GM23338 (cell line): Measurements from ENCODE around the gene ENTPD8. TPM values are rescaled to one million over a fixed set of nuclear protein-coding genes. Genes with fewer than 3 reads are reported as not detected.

Source experiments
- ATAC-seq: fragments of 200-7000 bp; cut with Tn5 transposase; 3 replicates; pipeline ENCODE4 v1.9.1; 2020
- DNase-seq: peaks from one replicate; pipeline ENCODE4 v3.0.0-alpha.2; 2015; ENCODE audit warnings: low spot score
- H2AFZ ChIP-seq: fragments of 200-600 bp; sonication (generic); 2 replicates; pipeline ENCODE4 v1.8.0; 2016; ENCODE audit warnings: antibody characterized with exemption, mild to moderate bottlenecking, moderate library complexity
- H3F3A ChIP-seq: fragments of 200-600 bp; sonication (generic); replicated peaks from 2 replicates; pipeline ENCODE4 v1.8.0; 2017; ENCODE audit warnings: antibody characterized with exemption, mixed run types, low read depth
- H3K27ac ChIP-seq: fragments of 200-600 bp; sonication (generic); 2 replicates; pipeline ENCODE4 v1.6.1; 2016; ENCODE audit warnings: low read depth
- H3K27me3 ChIP-seq: fragments of 200-600 bp; sonication (generic); 2 replicates; pipeline ENCODE4 v1.8.0; 2016; ENCODE audit warnings: mild to moderate bottlenecking, mixed run types, moderate library complexity; ENCODE audit not compliant: insufficient read depth
- H3K36me3 ChIP-seq: fragments of 200-600 bp; sonication (generic); 2 replicates; pipeline ENCODE4 v1.8.0; 2016; ENCODE audit warnings: mild to moderate bottlenecking; ENCODE audit not compliant: insufficient read depth
- H3K4me1 ChIP-seq: fragments of 200-600 bp; sonication (generic); 2 replicates; pipeline ENCODE4 v1.8.0; 2016; ENCODE audit warnings: mild to moderate bottlenecking, moderate library complexity; ENCODE audit not compliant: insufficient read depth
- H3K4me2 ChIP-seq: fragments of 200-600 bp; sonication (generic); 2 replicates; pipeline ENCODE4 v1.7.1; 2017; ENCODE audit warnings: mixed run types
- H3K4me3 ChIP-seq: fragments of 200-600 bp; sonication (generic); 2 replicates; pipeline ENCODE4 v1.6.1; 2016; ENCODE audit warnings: mixed run types
- H3K79me2 ChIP-seq: fragments of 200-600 bp; sonication (generic); replicated peaks from 2 replicates; pipeline ENCODE4 v1.8.0; 2017; ENCODE audit warnings: mild to moderate bottlenecking; ENCODE audit not compliant: insufficient read depth
- H3K9me2 ChIP-seq: fragments of 200-600 bp; sonication (generic); 2 replicates; pipeline ENCODE4 v1.8.0; 2017; ENCODE audit not compliant: insufficient read depth
- H4K20me1 ChIP-seq: fragments of 200-600 bp; sonication (generic); replicated peaks from 2 replicates; pipeline ENCODE4 v1.8.0; 2017; ENCODE audit warnings: mild to moderate bottlenecking; ENCODE audit not compliant: insufficient read depth
- H3K27ac Mint-ChIP-seq: 2 replicates; pipeline ENCODE4 v1.8.0; 2020; ENCODE audit warnings: inconsistent platforms, mild to moderate bottlenecking, moderate library complexity, mixed read lengths
- H3K27me3 Mint-ChIP-seq: 3 replicates; pipeline ENCODE4 v1.8.0; 2022; ENCODE audit warnings: low read depth, mild to moderate bottlenecking, moderate library complexity, mixed read lengths, inconsistent platforms; ENCODE audit not compliant: insufficient read depth, poor library complexity
- H3K36me3 Mint-ChIP-seq: 3 replicates; pipeline ENCODE4 v1.8.0; 2021; ENCODE audit warnings: low read depth, mild to moderate bottlenecking, inconsistent platforms, moderate library complexity, mixed read lengths
- H3K4me1 Mint-ChIP-seq: 3 replicates; pipeline ENCODE4 v1.8.0; 2020; ENCODE audit warnings: mild to moderate bottlenecking, inconsistent platforms, mixed read lengths
- H3K4me3 Mint-ChIP-seq: 3 replicates; pipeline ENCODE4 v1.8.0; 2021; ENCODE audit warnings: moderate library complexity, mild to moderate bottlenecking, inconsistent platforms, mixed read lengths
- H3K9me3 Mint-ChIP-seq: 3 replicates; pipeline ENCODE4 v1.8.0; 2020; ENCODE audit warnings: moderate library complexity, mild to moderate bottlenecking, inconsistent platforms, mixed read lengths
- CREB1 ChIP-seq: fragments of 250-450 bp; sonication (Bioruptor Pico); IDR thresholded peaks from 2 replicates; pipeline ENCODE4 v1.5.0; 2020; ENCODE audit warnings: low read depth, mild to moderate bottlenecking, moderate library complexity
- CTCF ChIP-seq, 2 experiments: fragments of 200-600 bp in 1 of 2; sonication (generic) in 1 of 2; conservative IDR thresholded peaks; 2 replicates each; pipeline versions ENCODE4 v1.5.1 to v1.6.1; 2016 to 2017; ENCODE audit warnings: antibody characterized with exemption in 2 of 2, low read depth in 2 of 2, mild to moderate bottlenecking in 2 of 2, moderate library complexity in 1 of 2
- EZH2 ChIP-seq: fragments of 200-600 bp; sonication (generic); IDR thresholded peaks from one replicate; pipeline ENCODE4 v1.8.0; 2017; ENCODE audit warnings: antibody characterized with exemption, mild to moderate bottlenecking, low read depth; ENCODE audit not compliant: unreplicated experiment
- JUNB ChIP-seq: IDR thresholded peaks from one replicate; pipeline ENCODE4 v1.6.1; 2016; ENCODE audit warnings: antibody characterized with exemption; ENCODE audit not compliant: unreplicated experiment
- STAT1 ChIP-seq: IDR thresholded peaks from one replicate; pipeline ENCODE4 v1.6.1; 2016; ENCODE audit warnings: antibody characterized with exemption; ENCODE audit not compliant: unreplicated experiment
- ZNF114 ChIP-seq: fragments of 250-450 bp; sonication (Bioruptor Pico); IDR thresholded peaks from 2 replicates; pipeline ENCODE4 v1.5.0; 2020; ENCODE audit warnings: mild to moderate bottlenecking, moderate library complexity
- ZNF331 ChIP-seq: fragments of 250-450 bp; sonication (Bioruptor Pico); IDR thresholded peaks from 2 replicates; pipeline ENCODE4 v1.5.0; 2020; ENCODE audit warnings: low read depth, mild to moderate bottlenecking, moderate library complexity
- ZNF462 ChIP-seq: fragments of 250-450 bp; sonication (Bioruptor Pico); IDR thresholded peaks from 2 replicates; pipeline ENCODE4 v1.5.0; 2020; ENCODE audit warnings: mild to moderate bottlenecking, moderate library complexity
- polyA plus RNA-seq: library from polyadenylated mRNA; unstranded; fragments of >200 nt; fragmentation: Nextera tagmentation; extraction: Ambion mirVana; gene quantifications from 2 replicates; pipeline ENCODE4 v1.2.1, GENCODE V29; 2016
- total RNA-seq: library from RNA; depleted of rRNA; stranded (reverse); fragments of >200 nt; shearing (Covaris generic); gene quantifications from 2 replicates; pipeline ENCODE4 v1.2.3, GENCODE V29; 2014
- TF ChIP-seq, protein P1 (sequence below): IDR thresholded peaks from one replicate; pipeline ENCODE4 v1.6.1; 2018; ENCODE audit warnings: antibody characterized with exemption; ENCODE audit not compliant: unreplicated experiment
- TF ChIP-seq, protein P2 (sequence below): IDR thresholded peaks from 2 replicates; pipeline ENCODE4 v1.6.1; 2016; ENCODE audit warnings: antibody characterized with exemption

Gene ENTPD8
- total and polyA plus RNA-seq, 2 experiments from 2014 or later, result 0.42 to 0.89 TPM

DNA sequence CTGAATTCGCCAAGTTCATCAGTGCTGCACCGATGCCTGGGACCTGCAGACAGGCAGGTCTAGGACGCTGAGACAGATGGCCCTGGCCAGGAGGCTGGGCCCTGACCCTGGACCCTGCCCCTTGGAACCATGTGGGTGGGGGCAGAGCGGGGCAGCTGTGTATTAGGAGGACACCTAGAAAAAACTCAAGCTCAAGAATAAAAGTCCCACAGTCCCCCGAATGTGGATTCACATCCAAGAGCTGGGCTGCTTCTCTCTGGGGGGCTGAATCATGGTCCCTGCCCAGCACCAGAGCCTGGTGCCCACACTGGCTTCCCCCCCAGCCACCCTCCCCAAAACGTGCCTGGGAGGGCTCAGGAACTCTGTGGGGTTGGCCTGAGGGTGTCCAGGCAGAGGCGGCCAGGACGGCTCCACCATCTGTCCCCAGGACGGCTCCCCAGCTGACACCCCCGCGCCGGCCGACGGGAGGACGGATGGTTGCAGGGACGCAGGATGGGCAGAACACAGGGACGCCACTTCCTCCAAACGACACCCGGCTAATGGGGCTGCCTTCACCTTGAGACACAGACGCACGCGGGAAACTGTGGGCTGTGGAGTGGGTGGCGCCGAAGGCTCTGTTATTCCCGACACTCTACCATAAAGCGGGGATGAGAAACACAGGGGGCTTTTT lies 53.1 kb downstream of the ENTPD8 start:
- Histone ChIP-seq H4K20me1 (no peaks in the 10 kb centered on the region), H3F3A (no peaks in the 10 kb centered on the region), H3K27ac (no peak overlapping the region), H3K36me3 (no peaks in the 10 kb centered on the region), H3K27me3 (no peaks in the 10 kb centered on the region), H3K4me2 (no peak overlapping the region), H2AFZ (no peak overlapping the region), H3K4me1 (no peaks in the 10 kb centered on the region), H3K79me2 (no peaks in the 10 kb centered on the region), H3K9me2 (no peaks in the 10 kb centered on the region), H3K4me3 (no peak overlapping the region)
- H3K4me1 Mint-ChIP-seq, result no peaks in the 10 kb centered on the region
- H3K27ac Mint-ChIP-seq, result no peak overlapping the region
- ATAC-seq (no peak), DNase-seq (no peak)
- no peaks in the 10 kb centered on the region for H3K9me3 Mint-ChIP-seq
- H3K36me3 Mint-ChIP-seq, result no peaks in the 10 kb centered on the region
- H3K27me3 Mint-ChIP-seq, result peaks cover 4% of the 10 kb centered on the region
- H3K4me3 Mint-ChIP-seq, result no peak overlapping the region
- no peak for TF ChIP-seq CREB1 (CRISPR knock-in tag)
- no peak for TF ChIP-seq CTCF (conservative IDR thresholded peaks at IDR 0.05; ENCODE audit: low read depth in 2 of 2)
- TF ChIP-seq EZH2, result no peak
- TF ChIP-seq ZNF114 (CRISPR knock-in tag), result no peak
- TF ChIP-seq STAT1, result no peak
- TF ChIP-seq ZNF462, result no peak
- TF ChIP-seq, protein P1, sequence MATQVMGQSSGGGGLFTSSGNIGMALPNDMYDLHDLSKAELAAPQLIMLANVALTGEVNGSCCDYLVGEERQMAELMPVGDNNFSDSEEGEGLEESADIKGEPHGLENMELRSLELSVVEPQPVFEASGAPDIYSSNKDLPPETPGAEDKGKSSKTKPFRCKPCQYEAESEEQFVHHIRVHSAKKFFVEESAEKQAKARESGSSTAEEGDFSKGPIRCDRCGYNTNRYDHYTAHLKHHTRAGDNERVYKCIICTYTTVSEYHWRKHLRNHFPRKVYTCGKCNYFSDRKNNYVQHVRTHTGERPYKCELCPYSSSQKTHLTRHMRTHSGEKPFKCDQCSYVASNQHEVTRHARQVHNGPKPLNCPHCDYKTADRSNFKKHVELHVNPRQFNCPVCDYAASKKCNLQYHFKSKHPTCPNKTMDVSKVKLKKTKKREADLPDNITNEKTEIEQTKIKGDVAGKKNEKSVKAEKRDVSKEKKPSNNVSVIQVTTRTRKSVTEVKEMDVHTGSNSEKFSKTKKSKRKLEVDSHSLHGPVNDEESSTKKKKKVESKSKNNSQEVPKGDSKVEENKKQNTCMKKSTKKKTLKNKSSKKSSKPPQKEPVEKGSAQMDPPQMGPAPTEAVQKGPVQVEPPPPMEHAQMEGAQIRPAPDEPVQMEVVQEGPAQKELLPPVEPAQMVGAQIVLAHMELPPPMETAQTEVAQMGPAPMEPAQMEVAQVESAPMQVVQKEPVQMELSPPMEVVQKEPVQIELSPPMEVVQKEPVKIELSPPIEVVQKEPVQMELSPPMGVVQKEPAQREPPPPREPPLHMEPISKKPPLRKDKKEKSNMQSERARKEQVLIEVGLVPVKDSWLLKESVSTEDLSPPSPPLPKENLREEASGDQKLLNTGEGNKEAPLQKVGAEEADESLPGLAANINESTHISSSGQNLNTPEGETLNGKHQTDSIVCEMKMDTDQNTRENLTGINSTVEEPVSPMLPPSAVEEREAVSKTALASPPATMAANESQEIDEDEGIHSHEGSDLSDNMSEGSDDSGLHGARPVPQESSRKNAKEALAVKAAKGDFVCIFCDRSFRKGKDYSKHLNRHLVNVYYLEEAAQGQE, result no peak
- TF ChIP-seq JUNB, result no peak
- no peak for TF ChIP-seq ZNF331
- TF ChIP-seq, protein P2, sequence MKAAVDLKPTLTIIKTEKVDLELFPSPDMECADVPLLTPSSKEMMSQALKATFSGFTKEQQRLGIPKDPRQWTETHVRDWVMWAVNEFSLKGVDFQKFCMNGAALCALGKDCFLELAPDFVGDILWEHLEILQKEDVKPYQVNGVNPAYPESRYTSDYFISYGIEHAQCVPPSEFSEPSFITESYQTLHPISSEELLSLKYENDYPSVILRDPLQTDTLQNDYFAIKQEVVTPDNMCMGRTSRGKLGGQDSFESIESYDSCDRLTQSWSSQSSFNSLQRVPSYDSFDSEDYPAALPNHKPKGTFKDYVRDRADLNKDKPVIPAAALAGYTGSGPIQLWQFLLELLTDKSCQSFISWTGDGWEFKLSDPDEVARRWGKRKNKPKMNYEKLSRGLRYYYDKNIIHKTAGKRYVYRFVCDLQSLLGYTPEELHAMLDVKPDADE, result no peak
